GM20431 (cell line): ENCODE results near the gene FUT9.

Source experiments
- in situ Hi-C: fragments of 300-500 bp; cut with MseI, MboI; formaldehyde crosslinking; loops from one replicate; pipeline ENCODE4 v1.15.0; 2020; ENCODE audit warnings: low sequenced_read_pairs; ENCODE audit not compliant: unreplicated experiment

Gene FUT9

GRCh38 chr6:96015518-96016333 lies at the start of gene FUT9:
TSS of gene FUT9 (plus strand) at chr6:96015974. CDS start at chr6:96203156, 187,182 bp downstream.
- in situ Hi-C loops = no loop called here

- in situ Hi-C loops = no loop called here
Observed at GRCh38 chr6:95967594-95967993, 48.2 kb upstream of the FUT9 start.

- in situ Hi-C loops = no loop called here
Observed at GRCh38 chr6:95973976-95974375, 41.8 kb upstream of the FUT9 start.

GRCh38 chr6:95978230-95978629 lies 37.5 kb upstream of the FUT9 start:
- in situ Hi-C loops = no loop called here

GRCh38 chr6:95991906-95992305 lies 23.9 kb upstream of the FUT9 start:
- in situ Hi-C loops = no loop called here

GRCh38 chr6:95994151-95994550 lies 21.6 kb upstream of the FUT9 start:
- in situ Hi-C loops = no loop called here

GRCh38 chr6:95998133-95998532 lies 17.6 kb upstream of the FUT9 start:
- in situ Hi-C loops = no loop called here

GRCh38 chr6:96001891-96002575 lies 13.7 kb upstream of the FUT9 start:
- in situ Hi-C loops = no loop called here

GRCh38 chr6:96002576-96002910 lies 13.2 kb upstream of the FUT9 start:
- in situ Hi-C loops = no loop called here

GRCh38 chr6:96002912-96003311 lies 12.9 kb upstream of the FUT9 start:
- in situ Hi-C loops = no loop called here

GRCh38 chr6:96007663-96008062 lies 8.1 kb upstream of the FUT9 start:
- in situ Hi-C loops = no loop called here

- in situ Hi-C loops = no loop called here
Observed at GRCh38 chr6:96013531-96013930, 2.2 kb upstream of the FUT9 start.

- in situ Hi-C loops = no loop called here
Observed at GRCh38 chr6:96014846-96015517, 792 bp upstream of the FUT9 start.

- in situ Hi-C loops = no loop called here
Observed at GRCh38 chr6:96016334-96017069, 728 bp downstream of the FUT9 start.

GRCh38 chr6:96017070-96017359 lies 1.2 kb downstream of the FUT9 start:
- in situ Hi-C loops = no loop called here

GRCh38 chr6:96022225-96022624 lies 6.5 kb downstream of the FUT9 start:
- in situ Hi-C loops = no loop called here

GRCh38 chr6:96032661-96033060 lies 16.9 kb downstream of the FUT9 start:
- in situ Hi-C loops = no loop called here

- in situ Hi-C loops = no loop called here
Observed at GRCh38 chr6:96051555-96051954, 35.8 kb downstream of the FUT9 start.

GRCh38 chr6:96058082-96058481 lies 42.3 kb downstream of the FUT9 start:
- in situ Hi-C loops = no loop called here

- in situ Hi-C loops = no loop called here
Observed at GRCh38 chr6:96059586-96059985, 43.8 kb downstream of the FUT9 start.

GRCh38 chr6:96060249-96060648 lies 44.5 kb downstream of the FUT9 start:
- in situ Hi-C loops = no loop called here
